Hepatocyte (in vitro differentiated cells): ENCODE results near the gene GPSM3. TPM values are rescaled to one million over a fixed set of nuclear protein-coding genes. Genes with fewer than 3 reads are reported as not detected.

Experiments used
- DNase-seq: peaks from one replicate; pipeline ENCODE4 v3.0.0-alpha.2; 2016; ENCODE audit warnings: low spot score
- H2AFZ ChIP-seq: fragments of 200-600 bp; sonication (generic); 2 replicates; pipeline ENCODE4 v1.6.0; 2016; ENCODE audit warnings: antibody characterized with exemption, mild to moderate bottlenecking
- H3K27ac ChIP-seq: fragments of 200-600 bp; sonication (generic); 2 replicates; pipeline ENCODE4 v1.5.1; 2016; ENCODE audit warnings: mild to moderate bottlenecking
- H3K27me3 ChIP-seq: fragments of 200-600 bp; sonication (generic); 2 replicates; pipeline ENCODE4 v1.6.1; 2016
- H3K36me3 ChIP-seq: fragments of 200-600 bp; sonication (generic); replicated peaks from 2 replicates; pipeline ENCODE4 v1.5.1; 2016; ENCODE audit warnings: low read depth; ENCODE audit not compliant: insufficient read depth
- H3K4me1 ChIP-seq: fragments of 200-600 bp; sonication (generic); 2 replicates; pipeline ENCODE4 v1.5.1; 2016; ENCODE audit warnings: mild to moderate bottlenecking, moderate library complexity; ENCODE audit not compliant: insufficient read depth
- H3K4me2 ChIP-seq: fragments of 200-600 bp; sonication (generic); 2 replicates; pipeline ENCODE4 v1.6.0; 2016
- H3K4me3 ChIP-seq: fragments of 200-600 bp; sonication (generic); 2 replicates; pipeline ENCODE4 v1.5.1; 2016; ENCODE audit warnings: mild to moderate bottlenecking
- H3K79me2 ChIP-seq: fragments of 200-600 bp; sonication (generic); 2 replicates; pipeline ENCODE4 v1.6.0; 2017; ENCODE audit warnings: mild to moderate bottlenecking
- H3K9me2 ChIP-seq: fragments of 200-600 bp; sonication (generic); replicated peaks from 2 replicates; pipeline ENCODE4 v1.6.0; 2017; ENCODE audit warnings: mild to moderate bottlenecking; ENCODE audit not compliant: insufficient read depth
- H3K9me3 ChIP-seq: fragments of 200-600 bp; sonication (generic); 2 replicates; pipeline ENCODE4 v1.5.1; 2016; ENCODE audit warnings: low read depth, mild to moderate bottlenecking
- H4K20me1 ChIP-seq: fragments of 200-600 bp; sonication (generic); 2 replicates; pipeline ENCODE4 v1.6.0; 2016; ENCODE audit warnings: mild to moderate bottlenecking; ENCODE audit not compliant: insufficient read depth, poor library complexity, severe bottlenecking
- EZH2 ChIP-seq: fragments of 200-600 bp; sonication (generic); IDR thresholded peaks from 2 replicates; pipeline ENCODE4 v1.6.1; 2016; ENCODE audit warnings: antibody characterized with exemption, mild to moderate bottlenecking, borderline replicate concordance
- EZH2phosphoT487 ChIP-seq: fragments of 200-600 bp; sonication (generic); IDR thresholded peaks from one replicate; pipeline ENCODE4 v1.6.1; 2018; ENCODE audit warnings: antibody characterized with exemption, mild to moderate bottlenecking, low read depth, moderate library complexity; ENCODE audit not compliant: unreplicated experiment, severe bottlenecking
- WGBS: methylation state at CpG from one replicate; pipeline ENCODE4 v1.1.6; 2016; ENCODE audit warnings: low lambda C conversion rate; ENCODE audit errors: missing lambda C conversion rate; 5-methylcytosine and 5-hydroxymethylcytosine counted together
- polyA plus RNA-seq: library from polyadenylated mRNA; unstranded; fragments of >200 nt; fragmentation: Nextera tagmentation; extraction: Ambion mirVana; gene quantifications from 2 replicates; pipeline ENCODE4 v1.2.1, GENCODE V29; 2016
- total RNA-seq: library from RNA; depleted of rRNA; stranded (reverse); fragments of >200 nt; gene quantifications from 2 replicates; pipeline ENCODE4 v1.2.3, GENCODE V29; 2014
- TF ChIP-seq, protein P1 (sequence below): fragments of 200-600 bp; sonication (generic); IDR thresholded peaks from 2 replicates; pipeline ENCODE4 v1.5.1; 2016; ENCODE audit warnings: antibody characterized with exemption, mild to moderate bottlenecking; ENCODE audit not compliant: poor library complexity

Gene GPSM3
- total and polyA plus RNA-seq, 2 experiments from 2014 or later: 3.4 to 4.3 TPM

GRCh38 chr6:32226434-32226833 lies 34.0 kb upstream of the GPSM3 start:
- Histone ChIP-seq H3K36me3 (no peaks in the 10 kb centered on the region), H3K27me3 (no peaks in the 10 kb centered on the region), H3K4me2 (no peak overlapping the region), H4K20me1 (no peaks in the 10 kb centered on the region), H2AFZ (no peak overlapping the region), H3K79me2 (no peaks in the 10 kb centered on the region), H3K4me1 (no peaks in the 10 kb centered on the region), H3K9me3 (no peaks in the 10 kb centered on the region), H3K27ac (no peak overlapping the region), H3K9me2 (no peaks in the 10 kb centered on the region), H3K4me3 (no peak overlapping the region)
- 92% methylated on average over 7 of the region's 7 CpGs for WGBS
- DNase-seq: no peak
- TF ChIP-seq, protein P1, sequence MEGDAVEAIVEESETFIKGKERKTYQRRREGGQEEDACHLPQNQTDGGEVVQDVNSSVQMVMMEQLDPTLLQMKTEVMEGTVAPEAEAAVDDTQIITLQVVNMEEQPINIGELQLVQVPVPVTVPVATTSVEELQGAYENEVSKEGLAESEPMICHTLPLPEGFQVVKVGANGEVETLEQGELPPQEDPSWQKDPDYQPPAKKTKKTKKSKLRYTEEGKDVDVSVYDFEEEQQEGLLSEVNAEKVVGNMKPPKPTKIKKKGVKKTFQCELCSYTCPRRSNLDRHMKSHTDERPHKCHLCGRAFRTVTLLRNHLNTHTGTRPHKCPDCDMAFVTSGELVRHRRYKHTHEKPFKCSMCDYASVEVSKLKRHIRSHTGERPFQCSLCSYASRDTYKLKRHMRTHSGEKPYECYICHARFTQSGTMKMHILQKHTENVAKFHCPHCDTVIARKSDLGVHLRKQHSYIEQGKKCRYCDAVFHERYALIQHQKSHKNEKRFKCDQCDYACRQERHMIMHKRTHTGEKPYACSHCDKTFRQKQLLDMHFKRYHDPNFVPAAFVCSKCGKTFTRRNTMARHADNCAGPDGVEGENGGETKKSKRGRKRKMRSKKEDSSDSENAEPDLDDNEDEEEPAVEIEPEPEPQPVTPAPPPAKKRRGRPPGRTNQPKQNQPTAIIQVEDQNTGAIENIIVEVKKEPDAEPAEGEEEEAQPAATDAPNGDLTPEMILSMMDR: no peak
- no peak for TF ChIP-seq EZH2
- no peak for TF ChIP-seq EZH2phosphoT487

DNA sequence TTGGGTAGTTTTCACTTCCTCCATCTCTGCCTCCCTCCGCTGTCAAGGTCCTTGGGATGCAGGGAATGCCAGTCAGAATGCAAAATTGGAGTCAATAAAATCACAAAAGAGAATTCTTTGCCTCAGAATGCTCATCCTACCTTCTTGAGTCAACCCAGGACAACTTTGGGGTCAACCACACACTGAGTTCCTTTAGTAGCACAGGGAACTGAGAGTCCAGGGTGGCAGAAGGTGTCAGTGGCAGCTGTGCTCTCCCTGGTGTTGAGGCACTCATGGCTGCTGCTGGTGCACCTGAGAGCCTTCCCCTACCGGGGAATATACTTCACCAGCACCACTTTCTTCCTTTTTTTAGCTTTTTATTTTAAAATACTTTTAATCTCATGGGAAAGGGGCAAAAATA lies 32.3 kb upstream of the GPSM3 start:
- Histone ChIP-seq H3K79me2 (no peaks in the 10 kb centered on the region), H3K4me1 (no peaks in the 10 kb centered on the region), H3K4me2 (no peak overlapping the region), H3K27ac (no peak overlapping the region), H3K4me3 (no peak overlapping the region), H4K20me1 (no peaks in the 10 kb centered on the region), H3K36me3 (no peaks in the 10 kb centered on the region), H3K9me2 (no peaks in the 10 kb centered on the region), H2AFZ (no peak overlapping the region), H3K9me3 (no peaks in the 10 kb centered on the region), H3K27me3 (no peaks in the 10 kb centered on the region)
- DNase-seq: no peak
- 94% methylated on average over 2 of the region's 2 CpGs for WGBS
- TF ChIP-seq, protein P1: no peak
- no peak for TF ChIP-seq EZH2
- no peak for TF ChIP-seq EZH2phosphoT487

DNA sequence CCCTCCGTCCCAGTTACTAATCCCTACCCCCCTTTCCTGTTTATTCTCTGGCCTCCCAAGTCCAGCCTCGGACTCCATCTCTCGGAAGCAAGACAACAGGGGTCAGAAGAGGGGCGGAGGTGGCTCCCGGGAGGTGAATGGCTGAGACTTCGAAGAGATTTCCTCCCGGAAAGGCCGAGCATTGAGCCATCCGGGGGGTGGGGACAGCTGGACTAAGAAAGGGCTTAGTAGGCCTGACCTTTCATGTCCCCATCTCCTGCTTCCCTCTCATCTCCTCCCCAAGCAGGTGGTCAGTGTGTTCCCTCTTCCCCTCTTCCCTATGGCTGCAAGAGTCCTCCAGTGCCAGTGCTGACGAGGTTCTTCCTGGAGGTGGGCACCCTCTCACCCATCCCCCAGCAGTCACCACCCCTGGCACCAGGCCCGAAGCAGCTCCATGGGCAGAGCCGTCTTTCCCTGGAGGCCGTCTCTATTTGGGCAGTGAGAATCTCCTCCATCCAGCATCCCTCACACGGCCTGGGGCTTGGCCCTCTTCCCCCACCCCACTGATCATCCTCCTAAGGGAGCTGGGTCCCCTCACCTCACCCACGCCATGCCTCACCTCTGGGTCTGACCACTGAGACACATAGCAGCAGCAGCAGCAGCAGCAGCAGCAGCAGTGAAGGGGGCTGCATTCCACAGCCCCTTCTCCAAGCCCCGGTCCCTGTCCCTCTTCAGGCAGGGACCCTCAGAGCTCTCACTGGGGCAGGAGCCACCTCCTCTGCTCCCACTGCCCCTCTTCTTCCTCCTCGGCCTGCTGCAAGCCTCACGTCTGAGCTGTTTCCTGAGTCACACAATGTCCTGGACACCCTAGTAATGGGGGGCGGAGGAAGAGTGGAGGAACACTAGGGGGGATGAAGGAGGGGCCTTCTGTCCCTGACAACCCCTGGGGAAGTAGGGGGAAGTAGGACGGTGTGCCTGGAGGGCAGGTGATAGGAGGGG lies 31.1 kb upstream of the GPSM3 start, which contains the start of gene NOTCH4:
NOTCH4 (minus strand) TSS at position 810 of the 978 bp plus-strand sequence; CDS start at position 671, 139 bp downstream.
- TF ChIP-seq EZH2 (no peak), EZH2phosphoT487 (no peak)
- TF ChIP-seq, protein P1: no peak
- Histone ChIP-seq H3K27me3 (no peaks in the 10 kb centered on the region), H3K36me3 (no peaks in the 10 kb centered on the region), H3K9me2 (no peaks in the 10 kb centered on the region), H2AFZ (no peak within 1 kb of the TSS), H4K20me1 (no peaks in the 10 kb centered on the region), H3K79me2 (no peaks in the 10 kb centered on the region), H3K4me2 (no peak within 1 kb of the TSS), H3K9me3 (no peaks in the 10 kb centered on the region), H3K4me1 (no peaks in the 10 kb centered on the region), H3K4me3 (no peak within 1 kb of the TSS), H3K27ac (no peak within 1 kb of the TSS)
- 70% methylated on average over 20 of the region's 20 CpGs for WGBS
- no peak for DNase-seq
